Measurements from ENCODE around the gene OR7G3. TPM values are rescaled to one million over a fixed set of nuclear protein-coding genes. Genes with fewer than 3 reads are reported as not detected.

The OR7G3 gene
- total RNA-seq, 2 experiments from 2014 or later, result not detected

DNA sequence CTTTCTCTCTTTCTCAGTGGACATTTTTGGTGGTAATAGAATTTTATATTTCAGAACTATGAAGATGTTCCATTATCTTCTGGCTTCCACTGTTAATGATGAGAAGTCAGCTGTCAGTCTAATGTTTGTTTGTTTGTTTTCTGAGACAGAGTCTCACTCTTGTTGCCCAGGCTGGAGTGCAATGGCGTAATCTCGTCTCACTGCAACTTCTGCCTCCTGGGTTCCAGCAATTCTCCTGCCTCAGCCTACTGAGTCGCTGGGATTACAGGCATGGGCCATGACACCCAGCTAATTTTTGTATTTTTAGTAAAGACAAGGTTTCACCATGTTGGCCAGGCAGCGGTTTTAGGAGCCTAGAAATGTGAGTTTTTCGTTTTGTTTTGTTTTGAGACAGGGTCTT, 18.2 kb upstream of the OR7G3 start:
- peaks cover 73% of the 10 kb centered on the region for H3K36me3 Mint-ChIP-seq

DNA sequence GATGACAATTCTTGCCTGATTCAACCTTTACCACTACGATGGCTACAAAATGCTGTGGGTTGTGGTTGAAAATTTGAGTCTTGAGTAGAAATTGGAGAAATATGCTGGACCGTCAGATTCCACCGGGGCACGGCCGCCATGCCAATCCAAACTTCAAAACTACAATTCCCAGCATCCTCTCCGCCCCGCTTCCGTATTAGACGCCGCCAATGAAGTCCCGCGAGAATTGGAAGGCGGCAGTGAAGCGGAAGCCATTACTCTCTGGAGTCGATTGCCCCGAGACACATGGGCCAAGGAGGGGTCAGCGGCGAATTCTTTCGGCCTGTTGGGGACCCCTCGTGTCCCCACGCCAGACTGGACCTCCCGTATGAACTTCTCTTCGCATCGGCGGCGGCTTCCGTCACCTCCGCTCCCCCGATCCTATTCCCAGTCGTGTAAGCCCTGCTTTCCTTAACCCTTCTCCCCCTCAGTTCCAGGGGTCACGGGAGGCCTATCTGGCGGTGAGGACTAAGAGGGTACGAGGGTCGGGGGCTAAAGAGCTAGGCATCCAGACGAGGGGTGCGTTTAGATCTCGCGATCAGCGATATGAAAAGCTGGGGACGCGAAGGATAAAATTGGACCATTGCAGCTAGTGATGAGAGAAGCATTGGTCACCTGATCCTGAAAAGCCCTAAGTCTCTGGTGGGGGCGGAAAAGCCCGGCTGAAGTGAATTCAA, 13.6 kb upstream of the OR7G3 start, which contains the start of gene ZNF317:
Gene ZNF317 (plus strand): TSS at position 239 of the 716 bp plus-strand sequence. CDS start 15,620 bp downstream, outside the sequence.
- H3K4me3 Mint-ChIP-seq, result peak within 1 kb of the TSS; percentile 90
- peak; percentile 82 for DNase-seq
- no peaks in the 10 kb centered on the region for H3K27me3 Mint-ChIP-seq
- H3K4me1 Mint-ChIP-seq, result peaks cover 28% of the 10 kb centered on the region
- POLR2A ChIA-PET, result interaction anchor here (0.5 to 1.1 kb wide), 2 partner anchors 295 to 443 kb away, joined by 3 to 4 read pairs; partner anchors contain the start of gene ZNF266
- H3K9me3 Mint-ChIP-seq, result peaks cover 9% of the 10 kb centered on the region
- peak; percentile 81 for ATAC-seq (ENCODE audit: low read depth)
- peak within 1 kb of the TSS; percentile 96 for H3K27ac Mint-ChIP-seq
- peaks cover 31% of the 10 kb centered on the region for H3K36me3 Mint-ChIP-seq

More for the DNA sequence above, 18.2 kb upstream of the OR7G3 start:
- DNase-seq (no peak), ATAC-seq (ENCODE audit: low read depth) (no peak)
- H3K27me3 Mint-ChIP-seq, result no peaks in the 10 kb centered on the region
- no peak overlapping the region for H3K27ac Mint-ChIP-seq
- H3K4me1 Mint-ChIP-seq, result peaks cover 22% of the 10 kb centered on the region
- H3K9me3 Mint-ChIP-seq, result peaks cover 35% of the 10 kb centered on the region
- POLR2A ChIA-PET, result no interaction called here
- no peak overlapping the region for H3K4me3 Mint-ChIP-seq

DNA sequence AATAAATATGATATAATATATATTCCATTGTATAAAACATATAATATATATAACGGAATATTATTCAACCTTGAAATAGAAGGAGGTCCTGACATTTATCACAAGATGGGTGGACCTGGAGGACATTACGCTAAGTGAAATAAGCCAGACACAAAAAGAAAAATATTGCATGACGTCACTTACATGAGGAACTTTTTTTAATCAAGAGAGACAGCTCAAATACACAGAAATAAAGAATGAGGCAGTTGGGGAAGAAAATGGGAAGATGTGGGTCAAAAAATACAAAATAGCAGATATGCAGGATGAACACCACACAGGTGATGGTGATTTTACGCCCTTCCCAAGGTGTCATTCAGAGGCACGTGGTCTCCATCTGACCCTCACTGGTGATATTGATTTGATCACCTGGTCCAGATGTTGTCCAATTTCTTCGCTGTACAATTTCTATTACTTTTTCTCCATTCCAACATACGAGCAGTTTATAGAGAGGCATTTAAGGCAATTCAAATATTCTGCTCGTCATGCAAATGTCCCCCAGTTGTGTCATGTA, 12.9 kb upstream of the OR7G3 start:
- Mint-ChIP-seq H3K27me3 (no peaks in the 10 kb centered on the region), H3K4me3 (peak overlapping the region; percentile 90), H3K4me1 (peaks cover 26% of the 10 kb centered on the region), H3K36me3 (peaks cover 25% of the 10 kb centered on the region), H3K9me3 (peaks cover 6% of the 10 kb centered on the region), H3K27ac (peak overlapping the region; percentile 96)
- POLR2A ChIA-PET, result no interaction called here
- DNase-seq (no peak), ATAC-seq (ENCODE audit: low read depth) (peak; percentile 8)

DNA sequence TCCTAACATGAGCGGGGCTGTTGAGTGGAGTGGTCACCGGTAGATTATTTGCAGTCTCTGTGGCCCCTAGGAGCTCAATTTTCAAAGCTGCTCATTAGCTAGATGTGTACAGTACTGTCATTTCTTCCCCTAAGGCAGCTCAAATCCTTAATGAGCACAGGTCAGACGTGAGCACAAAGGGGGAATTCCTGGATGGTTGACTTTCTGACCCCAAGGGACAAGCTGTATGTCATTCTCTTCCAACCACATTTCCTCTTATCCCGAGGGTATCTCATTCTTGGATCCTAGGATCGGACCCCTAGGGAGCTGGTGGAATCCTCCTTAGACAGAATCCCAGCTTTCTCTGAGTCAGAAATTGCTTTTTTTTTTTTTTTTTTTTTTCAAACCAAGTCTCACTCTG, 5.7 kb upstream of the OR7G3 start:
- H3K4me3 Mint-ChIP-seq, result no peak overlapping the region
- POLR2A ChIA-PET, result interaction anchor here (0.6 kb wide), 1 partner anchor 151 kb away, joined by 3 read pairs; no protein-coding TSS in a partner anchor
- no peak overlapping the region for H3K27ac Mint-ChIP-seq
- H3K4me1 Mint-ChIP-seq, result peaks cover 14% of the 10 kb centered on the region
- peaks cover under 1% of the 10 kb centered on the region for H3K27me3 Mint-ChIP-seq
- no peak for ATAC-seq (ENCODE audit: low read depth)
- no peaks in the 10 kb centered on the region for H3K36me3 Mint-ChIP-seq
- DNase-seq, result no peak
- no peaks in the 10 kb centered on the region for H3K9me3 Mint-ChIP-seq

DNA sequence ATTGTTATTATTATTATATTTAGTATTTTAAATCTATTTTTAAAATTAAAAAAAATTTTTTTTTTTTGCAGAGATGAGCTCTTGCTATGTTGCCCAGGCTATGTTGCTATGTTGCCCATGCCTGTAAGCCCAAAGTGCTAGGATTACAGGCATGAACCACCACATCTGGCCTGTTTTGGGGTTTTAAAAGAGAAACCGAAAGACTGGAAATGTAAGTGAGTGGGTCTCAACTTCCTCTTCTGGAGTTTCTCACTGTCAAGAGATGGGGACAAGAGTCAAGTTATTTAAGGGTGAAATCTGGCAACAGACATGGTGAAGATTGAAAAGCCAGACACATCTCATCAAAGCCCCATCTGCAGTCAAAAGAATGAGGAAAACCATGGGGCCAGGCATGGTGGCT, 4.2 kb upstream of the OR7G3 start:
- DNase-seq (no peak), ATAC-seq (ENCODE audit: low read depth) (peak; percentile 68)
- H3K36me3 Mint-ChIP-seq, result no peaks in the 10 kb centered on the region
- peak overlapping the region; percentile 25 for H3K4me3 Mint-ChIP-seq
- peaks cover 8% of the 10 kb centered on the region for H3K27me3 Mint-ChIP-seq
- POLR2A ChIA-PET, result interaction anchor here (0.6 kb wide), 1 partner anchor 37 kb away, joined by 7 read pairs; no protein-coding TSS in a partner anchor
- peaks cover 11% of the 10 kb centered on the region for H3K4me1 Mint-ChIP-seq
- no peaks in the 10 kb centered on the region for H3K9me3 Mint-ChIP-seq
- H3K27ac Mint-ChIP-seq, result peak overlapping the region; percentile 76

DNA sequence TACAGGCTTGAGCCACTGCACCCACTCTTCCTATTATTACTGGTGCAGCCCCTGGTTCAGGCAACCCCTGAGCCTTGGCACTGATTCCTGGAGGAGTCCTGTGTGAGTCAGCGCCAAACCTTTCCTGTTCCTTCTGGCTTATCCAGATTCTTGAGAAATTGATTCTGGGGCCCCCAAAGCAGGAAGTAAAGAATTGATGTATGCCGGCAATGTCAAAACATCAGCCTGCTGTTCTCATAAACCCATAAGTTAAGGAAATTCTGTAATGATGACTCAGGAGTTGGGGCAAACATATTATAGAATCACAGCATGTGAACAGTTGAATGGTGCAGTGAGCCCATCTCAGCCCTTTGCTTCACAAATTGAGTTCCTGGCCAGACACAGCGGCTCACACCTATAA, 1.4 kb upstream of the OR7G3 start:
- ATAC-seq (ENCODE audit: low read depth) (no peak), DNase-seq (no peak)
- H3K27me3 Mint-ChIP-seq, result peaks cover 8% of the 10 kb centered on the region
- POLR2A ChIA-PET, result no interaction called here
- no peak overlapping the region for H3K27ac Mint-ChIP-seq
- no peak overlapping the region for H3K4me3 Mint-ChIP-seq
- no peaks in the 10 kb centered on the region for H3K9me3 Mint-ChIP-seq
- H3K4me1 Mint-ChIP-seq, result peaks cover 11% of the 10 kb centered on the region
- H3K36me3 Mint-ChIP-seq, result no peaks in the 10 kb centered on the region

DNA sequence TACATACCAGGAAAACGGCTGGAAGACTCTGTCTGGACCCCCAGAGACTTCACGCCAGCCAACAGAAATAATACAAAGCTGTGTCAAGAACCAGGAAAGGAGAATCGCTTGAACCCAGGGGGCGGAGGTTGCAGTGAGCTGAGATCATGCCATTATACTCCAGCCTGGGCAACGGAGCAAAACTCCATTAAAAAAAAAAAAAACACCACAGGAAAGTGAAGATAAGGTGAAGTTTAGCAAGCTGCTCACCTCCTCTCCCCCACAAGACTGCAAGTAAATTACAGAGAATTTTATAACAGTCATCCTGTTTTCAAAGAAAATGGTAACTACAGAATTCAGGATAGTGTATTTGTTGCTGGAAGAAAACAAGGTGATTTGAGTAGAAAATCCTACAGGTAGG, 10.2 kb downstream of the OR7G3 start:
- DNase-seq, result no peak
- H3K4me3 Mint-ChIP-seq, result no peak overlapping the region
- H3K4me1 Mint-ChIP-seq, result no peaks in the 10 kb centered on the region
- no peaks in the 10 kb centered on the region for H3K9me3 Mint-ChIP-seq
- peaks cover 8% of the 10 kb centered on the region for H3K27me3 Mint-ChIP-seq
- ATAC-seq (ENCODE audit: low read depth), result no peak
- no peak overlapping the region for H3K27ac Mint-ChIP-seq
- POLR2A ChIA-PET, result no interaction called here
- no peaks in the 10 kb centered on the region for H3K36me3 Mint-ChIP-seq

DNA sequence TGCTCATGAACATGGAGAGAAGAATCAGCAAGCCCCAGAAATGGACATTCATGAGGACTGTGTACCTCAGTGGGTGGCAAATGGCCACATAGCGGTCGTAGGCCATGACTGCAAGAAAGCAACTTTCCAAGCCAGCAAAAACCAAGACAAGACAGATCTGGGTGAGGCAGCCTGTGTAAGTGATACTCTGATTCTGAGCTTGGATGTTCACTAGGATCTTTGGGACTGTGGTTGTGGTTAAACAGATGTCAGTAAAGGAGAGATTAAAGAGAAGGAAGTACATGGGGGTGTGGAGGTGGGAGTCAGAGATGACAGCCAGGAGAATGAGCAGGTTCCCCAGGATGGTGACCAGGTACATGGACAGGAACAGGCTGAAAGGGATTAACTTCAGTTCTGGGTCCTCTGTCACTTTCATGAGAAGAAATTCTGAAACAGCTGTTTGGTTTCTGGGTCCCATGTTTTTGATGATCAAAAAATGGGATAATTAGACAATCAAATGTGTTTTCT, 11.4 kb downstream of the OR7G3 start, which contains the start of gene OR7G1:
Gene OR7G1 (minus strand): TSS at position 457 of the 507 bp plus-strand sequence. CDS start 0 bp downstream, at position 457.
- H3K4me1 Mint-ChIP-seq, result no peaks in the 10 kb centered on the region
- ATAC-seq (ENCODE audit: low read depth) (no peak), DNase-seq (no peak)
- no peaks in the 10 kb centered on the region for H3K36me3 Mint-ChIP-seq
- H3K9me3 Mint-ChIP-seq, result no peaks in the 10 kb centered on the region
- POLR2A ChIA-PET, result no interaction called here
- no peak within 1 kb of the TSS for H3K27ac Mint-ChIP-seq
- peaks cover 7% of the 10 kb centered on the region for H3K27me3 Mint-ChIP-seq
- H3K4me3 Mint-ChIP-seq, result no peak within 1 kb of the TSS

DNA sequence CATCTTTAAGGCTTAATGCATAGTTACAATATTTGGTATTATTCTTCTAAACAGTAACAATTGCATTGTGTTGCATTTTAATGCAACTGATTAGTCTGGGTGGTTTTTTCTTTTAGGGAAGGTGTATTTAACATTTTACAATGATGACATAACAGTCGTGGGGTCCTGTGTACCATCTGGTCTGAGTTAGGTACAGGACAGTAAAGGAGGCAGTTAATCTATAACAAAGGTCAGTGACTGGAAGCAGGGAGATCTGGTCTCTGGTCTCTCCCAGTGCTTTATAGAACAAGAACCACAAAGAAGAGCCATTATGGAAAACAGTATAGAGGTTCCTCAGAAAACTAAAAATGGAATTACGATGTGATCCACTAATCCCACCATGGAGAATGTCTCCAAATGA, 16.8 kb downstream of the OR7G3 start:
- H3K4me3 Mint-ChIP-seq, result no peak overlapping the region
- ATAC-seq (ENCODE audit: low read depth), result no peak
- no peak overlapping the region for H3K27ac Mint-ChIP-seq
- peaks cover 2% of the 10 kb centered on the region for H3K27me3 Mint-ChIP-seq
- H3K9me3 Mint-ChIP-seq, result no peaks in the 10 kb centered on the region
- POLR2A ChIA-PET, result no interaction called here
- no peaks in the 10 kb centered on the region for H3K36me3 Mint-ChIP-seq
- H3K4me1 Mint-ChIP-seq, result no peaks in the 10 kb centered on the region
- DNase-seq, result no peak

DNA sequence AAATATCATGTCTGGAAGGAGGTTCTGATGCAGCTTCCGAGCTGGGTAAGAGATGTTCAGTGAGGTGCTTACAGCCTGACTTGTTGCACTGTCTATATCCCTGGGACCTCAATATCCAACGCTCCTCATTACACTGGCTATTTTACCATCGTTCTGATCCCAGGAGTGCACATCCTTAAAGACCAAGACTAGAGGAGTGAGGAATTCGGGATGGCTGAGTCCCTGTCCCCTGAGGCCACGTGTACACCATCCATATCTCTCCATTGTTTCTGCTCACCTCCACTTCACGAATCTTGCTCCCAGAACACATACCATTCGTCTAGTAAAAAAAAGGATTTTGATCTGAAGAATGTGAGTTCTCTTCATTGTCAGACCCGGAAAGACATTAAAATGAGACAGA, 19.4 kb downstream of the OR7G3 start, which contains the start of gene OR7G2:
Gene OR7G2 (minus strand): TSS at position 101 of the 400 bp plus-strand sequence. CDS start 4,232 bp downstream, outside the sequence.
- no peaks in the 10 kb centered on the region for H3K9me3 Mint-ChIP-seq
- ATAC-seq (ENCODE audit: low read depth), result no peak
- no peaks in the 10 kb centered on the region for H3K4me1 Mint-ChIP-seq
- POLR2A ChIA-PET, result no interaction called here
- H3K27me3 Mint-ChIP-seq, result peaks cover 2% of the 10 kb centered on the region
- DNase-seq, result no peak
- H3K4me3 Mint-ChIP-seq, result no peak within 1 kb of the TSS
- H3K36me3 Mint-ChIP-seq, result no peaks in the 10 kb centered on the region
- H3K27ac Mint-ChIP-seq, result no peak within 1 kb of the TSS

DNA sequence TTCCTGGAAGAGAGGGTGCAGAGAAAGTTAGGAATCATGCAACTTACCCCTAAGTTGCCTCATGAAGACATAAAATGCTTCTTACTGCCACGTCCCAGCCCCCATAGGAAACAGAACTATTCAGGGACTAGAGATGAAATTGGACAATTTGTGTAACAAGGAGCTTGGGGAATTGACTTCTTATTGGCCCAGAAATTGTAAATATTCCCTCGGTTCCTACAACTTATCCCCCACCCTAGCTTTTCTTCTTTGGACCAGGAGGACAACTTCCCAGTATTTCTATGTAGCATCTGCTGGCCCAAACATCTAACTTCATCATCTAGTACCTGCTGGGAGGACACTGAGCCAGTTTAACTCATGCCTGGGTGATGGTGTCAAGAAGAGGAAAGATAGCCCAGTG, 40.0 kb downstream of the OR7G3 start, which contains the start of gene OR1M1:
Gene OR1M1 (plus strand): TSS at position 301 of the 400 bp plus-strand sequence. CDS start 6,184 bp downstream, outside the sequence.
- no peak within 1 kb of the TSS for H3K27ac Mint-ChIP-seq
- peaks cover 6% of the 10 kb centered on the region for H3K27me3 Mint-ChIP-seq
- POLR2A ChIA-PET, result interaction anchor here (0.5 kb wide), 1 partner anchor 717 kb away, joined by 3 read pairs; no protein-coding TSS in a partner anchor
- ATAC-seq (ENCODE audit: low read depth) (no peak), DNase-seq (no peak)
- H3K36me3 Mint-ChIP-seq, result no peaks in the 10 kb centered on the region
- H3K4me1 Mint-ChIP-seq, result no peaks in the 10 kb centered on the region
- no peak within 1 kb of the TSS for H3K4me3 Mint-ChIP-seq
- peaks cover 1% of the 10 kb centered on the region for H3K9me3 Mint-ChIP-seq

DNA sequence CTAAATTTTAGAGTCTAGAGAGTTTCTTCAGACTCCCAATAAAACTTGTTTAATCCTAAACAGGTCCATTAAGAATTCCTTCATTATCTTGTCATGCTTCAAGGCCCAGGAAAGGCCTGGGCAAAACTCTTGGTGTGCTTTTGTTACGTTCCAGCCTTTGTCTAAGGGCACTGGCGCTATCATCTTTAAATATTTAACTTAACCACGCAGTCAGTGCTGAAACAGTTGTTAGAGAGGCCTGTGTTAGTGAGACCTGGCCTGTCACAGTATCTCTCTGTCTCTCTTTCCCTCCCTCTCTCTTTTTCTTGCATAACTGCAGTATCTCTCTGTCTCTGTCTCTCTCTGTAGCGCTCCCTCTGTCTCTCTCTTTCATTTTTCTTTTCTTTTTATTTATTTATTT, 48.1 kb downstream of the OR7G3 start:
- POLR2A ChIA-PET, result no interaction called here
- DNase-seq, result no peak
- H3K27ac Mint-ChIP-seq, result no peak overlapping the region
- peaks cover 3% of the 10 kb centered on the region for H3K4me1 Mint-ChIP-seq
- no peaks in the 10 kb centered on the region for H3K9me3 Mint-ChIP-seq
- no peak overlapping the region for H3K4me3 Mint-ChIP-seq
- no peaks in the 10 kb centered on the region for H3K36me3 Mint-ChIP-seq
- no peak for ATAC-seq (ENCODE audit: low read depth)
- H3K27me3 Mint-ChIP-seq, result peaks cover 2% of the 10 kb centered on the region

DNA sequence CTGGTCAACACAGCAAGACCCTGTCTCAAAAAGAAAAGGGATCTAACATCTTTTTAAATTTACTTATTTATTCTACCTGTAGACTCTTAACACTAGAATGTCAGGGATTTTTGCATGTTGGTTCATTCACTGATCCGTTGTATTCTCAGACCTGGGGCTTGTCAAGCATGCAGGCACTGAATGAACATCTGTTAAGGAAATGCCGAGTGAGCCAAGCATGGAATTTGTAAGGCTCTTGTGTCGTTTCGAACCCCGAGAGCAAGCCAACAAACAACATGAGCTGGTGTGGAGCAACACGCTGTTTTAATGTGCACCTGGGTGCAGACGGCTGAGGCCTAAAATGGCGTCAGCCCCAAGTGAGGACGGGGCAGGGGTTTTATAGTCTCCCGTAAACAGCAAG, 49.8 kb downstream of the OR7G3 start:
- no peak overlapping the region for H3K27ac Mint-ChIP-seq
- H3K27me3 Mint-ChIP-seq, result peaks cover 2% of the 10 kb centered on the region
- H3K36me3 Mint-ChIP-seq, result no peaks in the 10 kb centered on the region
- no peak overlapping the region for H3K4me3 Mint-ChIP-seq
- DNase-seq (no peak), ATAC-seq (ENCODE audit: low read depth) (no peak)
- no peaks in the 10 kb centered on the region for H3K9me3 Mint-ChIP-seq
- H3K4me1 Mint-ChIP-seq, result peaks cover 3% of the 10 kb centered on the region
- POLR2A ChIA-PET, result no interaction called here

Data from activated naive CD8-positive, alpha-beta T cell treated with anti-CD3 and anti-CD28 coated beads, Interleukin-2, amount 10 ng/mL, durations not matched to agents 7 days and 5 days (primary cell).